ENCODE data around the gene OXER1. TPM values are rescaled to one million over a fixed set of nuclear protein-coding genes. Genes with fewer than 3 reads are reported as not detected.
"Not testable (repeated sequence)": the region's sequence is repeated elsewhere in the genome, so short reads cannot be mapped to it uniquely, and the experiment has no call there.

OXER1 gene
- total RNA-seq, 2 experiments from 2014 or later = 0.14 to 0.23 TPM

- peaks cover 12% of the 10 kb centered on the region for H3K9me3 Mint-ChIP-seq (ENCODE audit: low read depth)
- intact Hi-C loops (cut with DNase I, micrococcal nuclease) = no loop called here
- ATAC-seq = no peak
- peaks cover 20% of the 10 kb centered on the region for H3K36me3 Mint-ChIP-seq (ENCODE audit: low read depth)
- no peaks in the 10 kb centered on the region for H3K27me3 Mint-ChIP-seq
- CTCF ChIA-PET = interaction anchor here (0.6 to 0.7 kb wide), 2 partner anchors 12 to 13 kb away, joined by 3 read pairs; no protein-coding TSS in a partner anchor
- no peak overlapping the region for H3K4me3 Mint-ChIP-seq
- POLR2A ChIA-PET = no interaction called here
- no peak overlapping the region for H3K27ac Mint-ChIP-seq
- peaks cover 8% of the 10 kb centered on the region for H3K4me1 Mint-ChIP-seq
- DNase-seq = no peak
These were observed 20.9 kb downstream of the OXER1 start for GRCh38 chr2:42742740-42743658.

DNA sequence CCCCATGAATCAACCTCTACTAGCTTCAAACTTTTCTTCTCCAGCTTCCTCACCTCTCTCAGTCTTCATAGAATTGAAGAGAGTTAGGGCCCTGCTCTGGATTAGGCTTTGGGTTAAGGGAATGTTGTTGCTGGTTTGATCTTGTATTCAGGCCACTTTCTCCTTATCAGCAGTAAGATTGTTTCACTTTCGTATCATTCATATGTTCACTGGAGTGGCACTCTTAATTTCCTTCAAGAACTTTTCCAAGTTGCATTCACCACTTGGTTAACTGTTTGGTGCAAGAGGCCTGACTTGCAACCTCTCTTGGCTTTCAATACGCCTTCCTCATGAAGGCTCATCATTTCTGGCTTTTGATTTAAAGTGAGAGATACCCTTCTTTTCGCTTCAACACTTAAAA, 22.8 kb downstream of the OXER1 start:
- no peak for DNase-seq
- Mint-ChIP-seq H3K27me3 (no peaks in the 10 kb centered on the region), H3K36me3 (ENCODE audit: low read depth) (peaks cover 35% of the 10 kb centered on the region), H3K9me3 (ENCODE audit: low read depth) (peaks cover 12% of the 10 kb centered on the region), H3K4me1 (peaks cover 8% of the 10 kb centered on the region), H3K27ac (no peak overlapping the region), H3K4me3 (no peak overlapping the region)
- ATAC-seq = no peak
- POLR2A ChIA-PET = no interaction called here
- intact Hi-C loops (cut with DNase I, micrococcal nuclease) = no loop called here
- CTCF ChIA-PET = interaction anchor here (0.9 to 1.6 kb wide), 2 partner anchors 16 kb away, joined by 3 to 4 read pairs; no protein-coding TSS in a partner anchor

DNA sequence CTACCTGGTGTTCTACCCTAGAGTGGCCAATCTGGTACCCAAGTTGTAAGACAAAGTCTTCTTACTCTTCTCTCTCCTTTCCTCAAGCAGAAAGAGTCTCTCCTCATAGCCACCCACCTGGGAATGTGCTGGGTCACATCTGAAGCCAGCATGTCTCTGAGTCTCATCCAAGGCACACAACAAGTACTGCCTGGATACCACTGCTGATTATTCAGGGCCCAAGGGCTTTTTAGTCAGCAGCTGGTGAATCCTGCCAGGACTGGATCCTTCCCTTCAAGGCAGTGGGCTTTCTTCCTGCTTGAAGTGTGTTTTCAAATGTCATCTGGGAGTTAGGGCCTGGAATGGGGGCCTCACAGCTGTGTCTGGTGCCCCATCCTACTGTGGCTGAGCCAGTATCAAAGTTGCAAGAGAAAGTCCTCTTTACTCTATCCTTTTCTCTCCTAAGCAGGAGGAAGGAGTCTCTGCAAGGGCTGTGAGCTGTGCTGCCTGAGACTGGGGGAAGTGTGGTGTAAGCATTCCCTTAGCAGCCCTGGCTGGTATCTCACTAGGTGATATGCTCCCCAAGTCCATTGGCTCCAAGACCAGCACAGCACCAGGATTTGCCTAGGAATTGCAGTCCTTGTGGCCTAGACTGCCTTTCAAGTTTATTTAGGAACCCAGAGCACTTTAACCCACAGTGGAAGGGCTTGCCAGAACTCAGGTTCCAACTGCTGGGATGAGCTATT, 27.2 kb downstream of the OXER1 start:
- Mint-ChIP-seq H3K4me3 (no peak overlapping the region), H3K9me3 (ENCODE audit: low read depth) (peaks cover 37% of the 10 kb centered on the region), H3K27ac (no peak overlapping the region), H3K4me1 (peaks cover 8% of the 10 kb centered on the region), H3K36me3 (ENCODE audit: low read depth) (peaks cover 69% of the 10 kb centered on the region), H3K27me3 (no peaks in the 10 kb centered on the region)
- DNase-seq (no peak), ATAC-seq (no peak)
- intact Hi-C loops (cut with DNase I, micrococcal nuclease) = no loop called here
- ChIA-PET CTCF (interaction anchor here (0.5 kb wide), 1 partner anchor 94 kb away, joined by 3 read pairs; no protein-coding TSS in a partner anchor), POLR2A (no interaction called here)

GRCh38 chr2:42733852-42734251, 30.1 kb downstream of the OXER1 start:
- intact Hi-C loops (cut with DNase I, micrococcal nuclease) = no loop called here
- POLR2A ChIA-PET = no interaction called here

GRCh38 chr2:42731316-42731715, 32.6 kb downstream of the OXER1 start:
- intact Hi-C loops (cut with DNase I, micrococcal nuclease); H3K27me3 Mint-ChIP-seq; DNase-seq; H3K4me1 Mint-ChIP-seq; ATAC-seq; H3K27ac Mint-ChIP-seq; POLR2A ChIA-PET; CTCF ChIA-PET; H3K4me3 Mint-ChIP-seq: not testable (repeated sequence)
- Mint-ChIP-seq H3K36me3 (ENCODE audit: low read depth) (peaks cover 69% of the 10 kb centered on the region), H3K9me3 (ENCODE audit: low read depth) (peaks cover 31% of the 10 kb centered on the region)

More at GRCh38 chr2:42733852-42734251, 30.1 kb downstream of the OXER1 start:
- Mint-ChIP-seq H3K27me3 (no peaks in the 10 kb centered on the region), H3K27ac (no peak overlapping the region), H3K36me3 (ENCODE audit: low read depth) (peaks cover 78% of the 10 kb centered on the region), H3K4me1 (no peaks in the 10 kb centered on the region), H3K9me3 (ENCODE audit: low read depth) (peaks cover 33% of the 10 kb centered on the region), H3K4me3 (no peak overlapping the region)
- CTCF ChIA-PET = no interaction called here
- no peak for DNase-seq
- ATAC-seq = no peak

DNA sequence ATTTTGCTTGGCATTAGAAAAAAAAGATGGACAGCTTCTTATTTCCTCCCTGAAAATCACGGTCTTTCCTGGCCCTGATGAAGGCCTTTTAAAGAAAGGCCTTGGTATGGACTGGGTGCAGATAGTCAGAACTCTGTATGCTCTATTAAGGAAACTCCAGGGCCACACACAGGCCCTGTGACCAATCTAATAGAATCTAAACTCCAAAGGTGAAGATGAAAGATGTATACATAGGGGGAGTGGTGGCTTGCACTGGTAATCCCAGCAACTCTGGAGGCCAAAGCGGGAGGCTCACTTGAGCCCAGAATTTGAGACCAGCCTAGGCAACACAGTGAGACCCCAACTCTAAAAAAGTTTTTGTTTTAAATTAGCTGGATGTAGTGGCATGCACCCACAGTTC, 37.3 kb downstream of the OXER1 start:
- CTCF ChIA-PET = no interaction called here
- no peaks in the 10 kb centered on the region for H3K27me3 Mint-ChIP-seq

GRCh38 chr2:42725657-42726056, 38.3 kb downstream of the OXER1 start:
- ATAC-seq (no peak), DNase-seq (no peak)
- Mint-ChIP-seq H3K4me3 (no peak overlapping the region), H3K4me1 (peaks cover 20% of the 10 kb centered on the region), H3K36me3 (ENCODE audit: low read depth) (peaks cover 29% of the 10 kb centered on the region), H3K27me3 (no peaks in the 10 kb centered on the region), H3K27ac (no peak overlapping the region), H3K9me3 (ENCODE audit: low read depth) (peaks cover 6% of the 10 kb centered on the region)
- POLR2A ChIA-PET = no interaction called here
- intact Hi-C loops (cut with DNase I, micrococcal nuclease) = no loop called here
- CTCF ChIA-PET = interaction anchor here (1.2 kb wide), 1 partner anchor 15 kb away, joined by 3 read pairs; no protein-coding TSS in a partner anchor

More for the DNA sequence above, 37.3 kb downstream of the OXER1 start:
- Mint-ChIP-seq H3K9me3 (ENCODE audit: low read depth) (peaks cover 6% of the 10 kb centered on the region), H3K27ac (no peak overlapping the region), H3K36me3 (ENCODE audit: low read depth) (peaks cover 39% of the 10 kb centered on the region), H3K4me1 (peaks cover 19% of the 10 kb centered on the region), H3K4me3 (no peak overlapping the region)
- ATAC-seq (no peak), DNase-seq (no peak)
- intact Hi-C loops (cut with DNase I, micrococcal nuclease) = no loop called here
- POLR2A ChIA-PET = no interaction called here

GRCh38 chr2:42724886-42725285, 39.0 kb downstream of the OXER1 start:
- DNase-seq (no peak), ATAC-seq (no peak)
- Mint-ChIP-seq H3K4me1 (peaks cover 20% of the 10 kb centered on the region), H3K4me3 (no peak overlapping the region), H3K9me3 (ENCODE audit: low read depth) (peaks cover 5% of the 10 kb centered on the region), H3K36me3 (ENCODE audit: low read depth) (peaks cover 21% of the 10 kb centered on the region), H3K27me3 (no peaks in the 10 kb centered on the region), H3K27ac (peak overlapping the region; percentile 63)
- POLR2A ChIA-PET = no interaction called here
- CTCF ChIA-PET = interaction anchor here (1.2 kb wide), 1 partner anchor 16 kb away, joined by 3 read pairs; no protein-coding TSS in a partner anchor
- intact Hi-C loops (cut with DNase I, micrococcal nuclease) = no loop called here

DNA sequence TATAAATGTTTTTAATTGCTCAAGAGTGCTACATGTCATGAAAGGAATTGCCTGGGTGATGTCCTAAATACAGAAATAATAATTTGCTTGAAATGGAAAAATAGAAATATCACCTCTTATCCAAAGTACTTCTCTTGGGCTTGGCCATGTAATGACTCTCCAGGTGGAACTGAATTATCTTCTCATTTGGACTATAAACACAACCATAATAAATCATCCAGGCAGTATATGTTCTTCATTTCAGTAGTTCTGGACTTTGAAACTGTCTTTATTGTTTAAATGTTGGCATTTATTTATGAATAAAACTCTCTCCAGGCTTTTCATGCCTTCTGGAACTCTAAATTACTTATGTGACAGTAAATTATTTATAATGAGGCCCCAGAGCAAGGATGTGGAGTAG, 40.5 kb downstream of the OXER1 start:
- peaks cover 11% of the 10 kb centered on the region for H3K36me3 Mint-ChIP-seq (ENCODE audit: low read depth)
- no peak for ATAC-seq
- H3K4me3 Mint-ChIP-seq = no peak overlapping the region
- H3K9me3 Mint-ChIP-seq (ENCODE audit: low read depth) = no peaks in the 10 kb centered on the region
- no peaks in the 10 kb centered on the region for H3K27me3 Mint-ChIP-seq
- intact Hi-C loops (cut with DNase I, micrococcal nuclease) = no loop called here
- ChIA-PET POLR2A (no interaction called here), CTCF (interaction anchor here (1.1 kb wide), 1 partner anchor 19 kb away, joined by 4 read pairs; no protein-coding TSS in a partner anchor)
- peaks cover 20% of the 10 kb centered on the region for H3K4me1 Mint-ChIP-seq
- H3K27ac Mint-ChIP-seq = no peak overlapping the region
- DNase-seq = no peak

- no peak overlapping the region for H3K4me3 Mint-ChIP-seq
- ATAC-seq (peak; percentile 95), DNase-seq (peak; percentile 70)
- CTCF ChIA-PET = interaction anchor here (0.7 kb wide), 1 partner anchor 9 kb away, joined by 3 read pairs; no protein-coding TSS in a partner anchor
- intact Hi-C loops (cut with DNase I, micrococcal nuclease) = no loop called here
- POLR2A ChIA-PET = no interaction called here
- H3K4me1 Mint-ChIP-seq = peaks cover 20% of the 10 kb centered on the region
- no peaks in the 10 kb centered on the region for H3K9me3 Mint-ChIP-seq (ENCODE audit: low read depth)
- peak overlapping the region; percentile 69 for H3K27ac Mint-ChIP-seq
- no peaks in the 10 kb centered on the region for H3K27me3 Mint-ChIP-seq
- H3K36me3 Mint-ChIP-seq (ENCODE audit: low read depth) = peaks cover 6% of the 10 kb centered on the region
These were observed 41.4 kb downstream of the OXER1 start for GRCh38 chr2:42722320-42723190.

GRCh38 chr2:42721898-42722297, 42.0 kb downstream of the OXER1 start:
- peak overlapping the region; percentile 69 for H3K27ac Mint-ChIP-seq
- H3K36me3 Mint-ChIP-seq (ENCODE audit: low read depth) = peaks cover 6% of the 10 kb centered on the region
- ChIA-PET CTCF (interaction anchor here (0.6 kb wide), 1 partner anchor 235 kb away, joined by 4 read pairs; no protein-coding TSS in a partner anchor), POLR2A (no interaction called here)
- peaks cover 20% of the 10 kb centered on the region for H3K4me1 Mint-ChIP-seq
- DNase-seq (no peak), ATAC-seq (no peak)
- H3K27me3 Mint-ChIP-seq = no peaks in the 10 kb centered on the region
- intact Hi-C loops (cut with DNase I, micrococcal nuclease) = no loop called here
- no peaks in the 10 kb centered on the region for H3K9me3 Mint-ChIP-seq (ENCODE audit: low read depth)
- no peak overlapping the region for H3K4me3 Mint-ChIP-seq
